ENCODE measurements around the gene LAMA4.

The LAMA4 gene

DNA sequence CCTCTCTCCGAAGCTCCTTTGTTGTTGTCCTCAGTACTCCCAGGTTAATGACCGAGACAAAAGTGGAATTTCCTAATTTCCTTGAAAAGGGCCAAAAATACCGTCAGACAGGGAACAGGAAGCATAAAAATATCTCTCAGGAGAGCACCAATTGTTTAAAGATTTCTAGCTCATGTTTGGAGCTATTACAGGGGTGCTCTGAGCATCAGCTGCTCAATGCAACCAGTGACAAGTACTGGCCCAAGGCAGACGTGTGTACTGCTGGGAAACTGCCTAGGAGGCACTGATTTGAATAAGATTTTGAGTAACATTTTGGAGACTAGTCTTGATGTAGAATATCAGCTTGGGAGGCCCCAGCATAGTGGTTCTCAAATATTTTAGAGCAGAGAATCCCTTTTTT, 17.3 kb downstream of the LAMA4 start:
- Histone ChIP-seq H3K18ac (ENCODE audit: low read length) (no peak overlapping the region), H3K23ac (ENCODE audit: low read length) (no peak overlapping the region), H3K4me2 (ENCODE audit: low read length) (no peak overlapping the region), H3K14ac (ENCODE audit: low read length) (no peak overlapping the region), H3K79me2 (ENCODE audit: control insufficient read depth, insufficient read depth, low read length, poor library complexity) (no peaks in the 10 kb centered on the region), H3K27me3 (ENCODE audit: insufficient read depth, low read length) (no peaks in the 10 kb centered on the region), H2BK120ac (ENCODE audit: insufficient read depth, low read length, poor library complexity) (no peak overlapping the region), H3K36me3 (ENCODE audit: control insufficient read depth in 1 of 2, insufficient read depth in 2 of 2, low read length in 2 of 2) (no peaks in the 10 kb centered on the region), H2AK5ac (ENCODE audit: low read length) (no peak overlapping the region), H2BK5ac (ENCODE audit: low read depth, low read length, poor library complexity) (no peak overlapping the region), H3K4me1 (ENCODE audit: control insufficient read depth in 1 of 2, insufficient read depth in 2 of 2, low read length in 2 of 2) (no peaks in the 10 kb centered on the region), H3K9me3 (ENCODE audit: insufficient read depth, low read depth, low read length) (no peaks in the 10 kb centered on the region), H3K27ac (ENCODE audit: low read depth, low read length) (no peak overlapping the region), H3K79me1 (ENCODE audit: low read length) (no peaks in the 10 kb centered on the region), H4K12ac (ENCODE audit: low read depth, low read length) (no peak overlapping the region), H4K91ac (ENCODE audit: low read depth, low read length) (no peak overlapping the region), H3K4me3 (ENCODE audit: low read depth, low read length) (no peak overlapping the region), H2AFZ (ENCODE audit: insufficient read depth, low read length, poor library complexity) (no peak overlapping the region), H3K4ac (ENCODE audit: low read depth, low read length) (no peak overlapping the region), H2BK12ac (ENCODE audit: low read length) (no peak overlapping the region), H4K8ac (ENCODE audit: low read depth, low read length) (no peak overlapping the region), H3K9ac (ENCODE audit: low read length) (no peak overlapping the region)
- DNase-seq, result no peak
- WGBS (ENCODE audit: extremely low coverage, insufficient coverage, insufficient read length), result no CpG with 5 or more reads among the region's 4 CpGs

DNA sequence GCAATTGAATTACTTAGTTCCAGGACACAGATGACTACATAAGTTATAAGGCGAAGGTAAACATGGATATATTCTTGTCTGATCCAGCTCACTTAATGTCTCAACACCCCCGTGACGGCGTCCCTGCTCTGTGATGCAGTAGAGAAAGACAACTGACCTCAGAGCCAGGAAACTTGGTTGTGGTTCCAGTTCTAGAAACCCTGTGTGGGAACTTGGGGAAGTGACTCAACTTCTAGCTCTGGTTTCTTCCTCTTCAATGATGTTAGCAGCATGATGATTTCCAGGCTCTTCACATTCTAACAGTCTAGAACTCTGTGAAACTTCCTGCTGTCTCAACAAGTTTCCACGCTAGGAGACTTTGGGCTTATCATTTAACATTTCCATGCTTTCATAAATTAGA, 18.4 kb downstream of the LAMA4 start:
- H3K23ac ChIP-seq (ENCODE audit: low read length), result no peak overlapping the region
- no peak overlapping the region for H4K91ac ChIP-seq (ENCODE audit: low read depth, low read length)
- DNase-seq, result no peak
- H3K27ac ChIP-seq (ENCODE audit: low read depth, low read length), result no peak overlapping the region
- H3K27me3 ChIP-seq (ENCODE audit: insufficient read depth, low read length), result no peaks in the 10 kb centered on the region
- no peak overlapping the region for H3K4me3 ChIP-seq (ENCODE audit: low read depth, low read length)
- H2AK5ac ChIP-seq (ENCODE audit: low read length), result no peak overlapping the region
- WGBS (ENCODE audit: extremely low coverage, insufficient coverage, insufficient read length), result no CpG with 5 or more reads among the region's 5 CpGs
- no peak overlapping the region for H3K18ac ChIP-seq (ENCODE audit: low read length)
- H3K4ac ChIP-seq (ENCODE audit: low read depth, low read length), result no peak overlapping the region
- H4K12ac ChIP-seq (ENCODE audit: low read depth, low read length), result no peak overlapping the region
- H3K79me2 ChIP-seq (ENCODE audit: control insufficient read depth, insufficient read depth, low read length, poor library complexity), result no peaks in the 10 kb centered on the region
- H4K8ac ChIP-seq (ENCODE audit: low read depth, low read length), result no peak overlapping the region
- H3K9me3 ChIP-seq (ENCODE audit: insufficient read depth, low read depth, low read length), result no peaks in the 10 kb centered on the region
- no peak overlapping the region for H3K14ac ChIP-seq (ENCODE audit: low read length)
- no peak overlapping the region for H2AFZ ChIP-seq (ENCODE audit: insufficient read depth, low read length, poor library complexity)
- H2BK5ac ChIP-seq (ENCODE audit: low read depth, low read length, poor library complexity), result no peak overlapping the region
- H3K36me3 ChIP-seq (ENCODE audit: control insufficient read depth in 1 of 2, insufficient read depth in 2 of 2, low read length in 2 of 2), result no peaks in the 10 kb centered on the region
- no peak overlapping the region for H2BK120ac ChIP-seq (ENCODE audit: insufficient read depth, low read length, poor library complexity)
- no peak overlapping the region for H2BK12ac ChIP-seq (ENCODE audit: low read length)
- H3K4me1 ChIP-seq (ENCODE audit: control insufficient read depth in 1 of 2, insufficient read depth in 2 of 2, low read length in 2 of 2), result no peaks in the 10 kb centered on the region
- H3K79me1 ChIP-seq (ENCODE audit: low read length), result no peaks in the 10 kb centered on the region
- no peak overlapping the region for H3K9ac ChIP-seq (ENCODE audit: low read length)
- H3K4me2 ChIP-seq (ENCODE audit: low read length), result no peak overlapping the region

DNA sequence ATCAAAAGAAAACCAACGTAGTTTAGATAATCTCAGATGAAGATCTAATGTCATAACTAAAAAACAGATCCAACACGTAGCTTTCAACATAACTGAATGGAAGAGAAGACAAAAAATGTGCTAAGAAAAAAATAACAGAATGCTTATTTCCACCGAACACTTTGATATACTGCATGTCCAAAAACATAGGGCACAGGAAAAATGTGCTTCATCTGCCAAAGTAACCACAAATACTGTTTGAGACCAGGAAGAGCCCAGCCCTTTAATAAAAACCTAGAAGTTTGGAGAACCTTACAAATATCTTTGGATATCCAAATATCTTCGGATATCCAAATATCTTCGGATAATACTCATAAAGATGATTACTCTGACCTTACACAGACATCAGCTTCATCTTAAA, 19.8 kb downstream of the LAMA4 start:
- no peak overlapping the region for H4K8ac ChIP-seq (ENCODE audit: low read depth, low read length)
- H3K9ac ChIP-seq (ENCODE audit: low read length), result no peak overlapping the region
- H4K12ac ChIP-seq (ENCODE audit: low read depth, low read length), result no peak overlapping the region
- no peaks in the 10 kb centered on the region for H3K4me1 ChIP-seq (ENCODE audit: control insufficient read depth in 1 of 2, insufficient read depth in 2 of 2, low read length in 2 of 2)
- no peak overlapping the region for H3K27ac ChIP-seq (ENCODE audit: low read depth, low read length)
- H3K14ac ChIP-seq (ENCODE audit: low read length), result no peak overlapping the region
- H3K36me3 ChIP-seq (ENCODE audit: control insufficient read depth in 1 of 2, insufficient read depth in 2 of 2, low read length in 2 of 2), result no peaks in the 10 kb centered on the region
- H3K79me1 ChIP-seq (ENCODE audit: low read length), result no peaks in the 10 kb centered on the region
- H4K91ac ChIP-seq (ENCODE audit: low read depth, low read length), result no peak overlapping the region
- no peak overlapping the region for H3K4me2 ChIP-seq (ENCODE audit: low read length)
- H2AFZ ChIP-seq (ENCODE audit: insufficient read depth, low read length, poor library complexity), result no peak overlapping the region
- H3K9me3 ChIP-seq (ENCODE audit: insufficient read depth, low read depth, low read length), result no peaks in the 10 kb centered on the region
- no peak overlapping the region for H2BK12ac ChIP-seq (ENCODE audit: low read length)
- H2BK120ac ChIP-seq (ENCODE audit: insufficient read depth, low read length, poor library complexity), result no peak overlapping the region
- WGBS (ENCODE audit: extremely low coverage, insufficient coverage, insufficient read length), result no CpG with 5 or more reads among the region's 5 CpGs
- no peak overlapping the region for H3K18ac ChIP-seq (ENCODE audit: low read length)
- no peak overlapping the region for H2AK5ac ChIP-seq (ENCODE audit: low read length)
- no peak overlapping the region for H3K23ac ChIP-seq (ENCODE audit: low read length)
- H3K4ac ChIP-seq (ENCODE audit: low read depth, low read length), result no peak overlapping the region
- no peak overlapping the region for H3K4me3 ChIP-seq (ENCODE audit: low read depth, low read length)
- no peak overlapping the region for H2BK5ac ChIP-seq (ENCODE audit: low read depth, low read length, poor library complexity)
- no peaks in the 10 kb centered on the region for H3K79me2 ChIP-seq (ENCODE audit: control insufficient read depth, insufficient read depth, low read length, poor library complexity)
- no peak for DNase-seq
- no peaks in the 10 kb centered on the region for H3K27me3 ChIP-seq (ENCODE audit: insufficient read depth, low read length)

DNA sequence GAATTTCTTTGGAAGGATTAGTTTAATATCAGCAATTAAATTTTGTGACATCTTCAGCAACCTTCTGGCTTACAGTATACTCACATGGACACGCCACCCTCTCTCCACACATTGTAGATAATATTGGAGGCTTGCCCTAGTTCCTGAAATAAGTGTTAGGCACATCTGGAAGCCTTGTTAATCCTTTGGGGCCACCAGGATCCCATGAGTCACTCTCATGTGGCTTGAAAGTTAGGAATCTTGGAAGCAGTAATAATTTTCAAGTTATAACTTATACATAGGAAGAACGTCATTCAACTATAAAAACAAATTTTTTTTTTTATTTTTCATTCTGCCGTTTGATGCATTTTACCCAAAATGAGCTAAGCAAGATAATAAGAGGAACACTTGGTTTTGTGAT, 20.5 kb downstream of the LAMA4 start:
- Histone ChIP-seq H4K91ac (ENCODE audit: low read depth, low read length) (no peak overlapping the region), H2BK5ac (ENCODE audit: low read depth, low read length, poor library complexity) (no peak overlapping the region), H3K23ac (ENCODE audit: low read length) (no peak overlapping the region), H3K27ac (ENCODE audit: low read depth, low read length) (no peak overlapping the region), H2AK5ac (ENCODE audit: low read length) (no peak overlapping the region), H3K4ac (ENCODE audit: low read depth, low read length) (no peak overlapping the region), H3K36me3 (ENCODE audit: control insufficient read depth in 1 of 2, insufficient read depth in 2 of 2, low read length in 2 of 2) (no peaks in the 10 kb centered on the region), H4K12ac (ENCODE audit: low read depth, low read length) (no peak overlapping the region), H3K4me2 (ENCODE audit: low read length) (no peak overlapping the region), H3K4me3 (ENCODE audit: low read depth, low read length) (no peak overlapping the region), H4K8ac (ENCODE audit: low read depth, low read length) (no peak overlapping the region), H2BK12ac (ENCODE audit: low read length) (no peak overlapping the region), H3K79me2 (ENCODE audit: control insufficient read depth, insufficient read depth, low read length, poor library complexity) (no peaks in the 10 kb centered on the region), H3K9ac (ENCODE audit: low read length) (no peak overlapping the region), H3K27me3 (ENCODE audit: insufficient read depth, low read length) (no peaks in the 10 kb centered on the region), H3K14ac (ENCODE audit: low read length) (no peak overlapping the region), H3K4me1 (ENCODE audit: control insufficient read depth in 1 of 2, insufficient read depth in 2 of 2, low read length in 2 of 2) (no peaks in the 10 kb centered on the region), H3K9me3 (ENCODE audit: insufficient read depth, low read depth, low read length) (no peaks in the 10 kb centered on the region), H3K18ac (ENCODE audit: low read length) (no peak overlapping the region), H2BK120ac (ENCODE audit: insufficient read depth, low read length, poor library complexity) (no peak overlapping the region), H3K79me1 (ENCODE audit: low read length) (no peaks in the 10 kb centered on the region), H2AFZ (ENCODE audit: insufficient read depth, low read length, poor library complexity) (no peak overlapping the region)
- WGBS (ENCODE audit: extremely low coverage, insufficient coverage, insufficient read length), result no CpG with 5 or more reads among the region's 3 CpGs
- no peak for DNase-seq
